Activated T-cell treated with anti-CD3 and anti-CD28 coated beads, Interleukin-2, amount 50 U/mL, for 48 hours (primary cell): ENCODE results near the gene PPFIA4.
"Not testable (repeated sequence)": the region's sequence is repeated elsewhere in the genome, so short reads cannot be mapped to it uniquely, and the experiment has no call there.

Experiments
- DNase-seq, 2 experiments: peaks; one replicate each; pipeline ENCODE4 v3.0.0-alpha.2; 2020

PPFIA4 gene

GRCh38 chr1:203026031-203026665 is at the start of gene PPFIA4:
PPFIA4 (plus strand) TSS chr1:203026491; CDS start chr1:203039009, 12,518 bp downstream.
- DNase-seq = peak; percentile 90 to 94

- no peak for DNase-seq
These were observed 49.7 kb upstream of the PPFIA4 start for GRCh38 chr1:202976633-202977032.

DNA sequence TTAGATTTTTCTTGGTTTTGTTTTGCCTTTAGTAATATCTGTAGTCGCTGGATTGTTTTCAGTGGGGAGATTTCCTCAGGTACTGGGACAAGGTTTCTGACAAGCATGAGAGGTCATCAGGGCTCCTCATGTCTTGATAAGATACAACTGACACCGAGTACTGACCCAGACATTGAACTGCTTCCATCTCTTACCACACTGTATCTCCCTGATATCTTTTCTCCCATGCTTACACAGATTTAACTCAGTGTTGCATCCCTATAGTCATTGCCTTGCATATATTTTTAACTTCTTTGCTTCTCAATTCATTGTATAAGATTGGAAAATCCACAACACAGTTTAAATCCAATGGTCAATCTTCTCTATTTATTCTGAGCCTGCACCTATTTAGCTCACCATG is 46.8 kb upstream of the PPFIA4 start:
- DNase-seq = no peak

DNA sequence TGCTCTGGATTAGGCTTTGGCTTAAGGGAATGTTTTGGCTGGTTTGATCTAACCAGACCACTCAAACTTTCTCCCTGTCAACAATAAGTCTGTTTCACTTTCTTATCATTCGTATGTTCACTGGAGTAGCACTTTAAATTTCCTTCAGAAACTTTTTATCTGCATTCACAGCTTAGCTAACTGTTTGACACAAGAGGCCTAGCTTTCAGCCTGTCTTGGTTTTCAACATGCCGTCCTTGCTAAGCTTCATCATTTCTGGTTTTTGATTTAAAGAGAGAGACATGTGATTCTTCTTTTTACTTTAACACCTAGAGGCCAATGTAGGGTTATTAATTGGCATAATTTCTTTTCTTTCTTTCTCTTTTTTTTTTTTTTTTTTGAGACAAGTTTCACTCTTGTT is 44.4 kb upstream of the PPFIA4 start:
- no peak for DNase-seq

GRCh38 chr1:202982715-202983430 is 43.4 kb upstream of the PPFIA4 start:
- DNase-seq = no peak

DNA sequence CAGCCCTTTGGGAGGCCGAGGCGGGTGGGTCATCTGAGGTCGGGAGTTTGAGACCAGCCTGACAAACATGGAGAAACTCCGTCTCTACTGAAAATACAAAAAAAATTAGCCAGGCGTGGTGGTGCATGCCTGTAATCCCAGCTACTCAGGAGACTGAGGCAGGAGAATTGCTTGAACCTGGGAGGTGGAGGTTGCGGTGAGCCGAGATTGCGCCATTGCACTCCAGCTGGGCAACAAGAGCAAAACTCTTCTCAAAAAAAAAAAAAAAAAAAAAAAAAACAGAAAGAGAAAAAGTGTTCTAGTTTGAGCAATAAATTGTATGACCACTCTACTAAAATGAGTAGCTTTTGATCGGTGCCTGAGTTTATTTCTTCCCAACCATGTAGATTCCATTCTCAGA is 40.2 kb upstream of the PPFIA4 start:
- not testable (repeated sequence) for DNase-seq

DNA sequence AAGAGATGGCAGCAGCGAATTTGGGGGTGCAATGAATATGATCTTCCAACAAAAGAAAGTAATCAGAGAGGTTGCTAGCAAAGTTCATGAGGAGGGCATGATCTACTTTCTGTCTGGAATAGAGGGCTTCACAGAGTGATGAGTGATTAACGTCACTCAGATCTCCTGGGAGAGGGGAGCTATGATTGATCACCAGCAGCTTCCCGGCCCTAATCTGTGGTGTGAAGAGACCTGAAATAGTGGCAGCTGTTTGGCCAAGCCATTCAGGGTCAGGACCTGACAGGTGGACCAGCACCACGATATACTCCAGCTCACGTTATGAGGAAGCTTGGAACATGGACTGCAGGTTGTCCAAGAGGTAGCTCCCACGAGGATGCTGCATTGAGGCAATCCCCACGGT is 39.0 kb upstream of the PPFIA4 start:
- DNase-seq = no peak

DNA sequence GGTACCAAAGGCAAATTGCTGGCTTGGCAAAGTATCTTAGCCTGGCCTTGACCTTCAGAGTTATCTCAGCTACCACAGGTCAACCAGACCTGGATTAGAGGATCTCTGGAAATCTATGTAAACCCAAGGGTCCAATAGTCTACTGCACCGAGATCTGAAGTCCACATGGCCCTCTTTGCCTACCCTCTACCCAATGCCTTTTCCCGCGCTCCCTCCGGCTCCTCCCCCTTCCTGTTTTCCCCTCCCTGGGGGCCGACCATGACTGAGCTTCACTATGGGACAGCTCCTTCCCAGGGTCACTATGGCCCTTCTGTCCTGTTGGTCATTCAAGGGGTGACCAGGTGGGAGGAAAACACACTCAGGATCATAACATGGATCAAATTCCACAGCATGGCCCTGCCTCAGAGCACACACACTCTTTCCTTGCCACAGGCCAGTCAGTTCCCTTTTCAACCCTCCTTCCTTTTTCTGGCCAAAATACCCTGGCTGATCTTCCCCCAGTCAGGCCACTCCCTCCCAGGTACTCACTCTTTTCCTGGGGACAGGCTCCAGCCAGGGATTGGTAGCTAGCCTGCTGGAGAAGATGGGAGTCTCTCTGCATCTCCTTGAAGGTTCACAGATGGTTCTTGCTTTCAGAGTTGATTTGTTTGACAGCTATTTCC is 38.2 kb upstream of the PPFIA4 start:
- DNase-seq = no peak

- no peak for DNase-seq
These were observed 36.4 kb upstream of the PPFIA4 start for GRCh38 chr1:202989879-202990278.

GRCh38 chr1:202991112-202991511 is 35.2 kb upstream of the PPFIA4 start:
- DNase-seq = no peak

DNA sequence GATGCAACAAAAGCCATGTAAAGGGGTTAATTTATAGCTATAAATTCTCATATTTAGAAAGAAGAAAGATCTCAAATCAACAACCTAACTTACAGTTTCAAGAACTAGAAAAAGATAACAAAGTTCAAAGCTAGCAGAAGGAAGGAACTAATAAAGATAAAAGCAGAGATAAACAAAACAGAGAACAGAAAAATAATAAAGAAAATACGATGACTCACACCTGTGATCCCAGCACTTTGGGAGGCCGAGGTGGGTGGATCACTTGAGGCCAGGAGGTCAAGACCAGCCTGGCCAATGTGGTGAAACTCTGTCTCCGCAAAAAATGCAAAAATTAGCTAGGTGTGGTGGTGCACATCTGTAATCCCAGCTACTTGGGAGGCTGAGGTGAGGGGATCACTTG is 31.5 kb upstream of the PPFIA4 start:
- no peak for DNase-seq

- DNase-seq = peak; percentile 65 to 66
These were observed 27.2 kb upstream of the PPFIA4 start for GRCh38 chr1:202998836-202999750.

DNA sequence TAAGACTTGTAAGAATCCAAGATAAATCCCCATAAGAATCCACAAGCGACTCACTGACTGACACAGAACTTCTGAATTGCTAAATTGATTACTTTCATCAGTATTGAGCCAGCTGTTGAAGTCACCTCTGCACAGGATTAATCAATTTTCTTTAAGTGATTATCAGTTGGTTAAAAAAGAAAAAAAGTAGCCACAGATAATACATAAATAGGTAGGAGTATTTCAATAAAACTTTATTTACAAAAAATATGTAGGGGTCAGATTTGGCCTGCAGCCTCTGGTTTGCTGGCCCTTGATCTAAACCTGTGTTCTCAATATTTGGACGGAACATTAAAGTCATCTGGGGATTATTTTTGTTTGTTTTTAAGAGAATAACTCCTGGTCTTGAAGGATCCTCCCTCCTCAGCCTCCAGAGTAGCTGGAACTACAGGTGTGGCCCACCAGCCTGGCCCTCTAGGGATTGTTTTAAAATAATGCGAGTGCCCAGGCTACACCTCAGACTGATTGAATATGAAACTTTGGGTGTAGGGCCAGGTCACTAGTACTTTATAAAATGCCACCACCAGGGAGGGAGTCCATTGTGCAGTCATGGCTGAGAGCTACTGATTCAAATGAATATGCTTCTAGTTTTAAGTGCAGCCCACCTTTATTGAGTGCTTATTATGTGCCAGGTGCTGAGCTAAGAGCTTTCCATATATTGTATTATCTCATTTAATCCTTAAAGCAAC is 25.9 kb upstream of the PPFIA4 start:
- no peak for DNase-seq

DNA sequence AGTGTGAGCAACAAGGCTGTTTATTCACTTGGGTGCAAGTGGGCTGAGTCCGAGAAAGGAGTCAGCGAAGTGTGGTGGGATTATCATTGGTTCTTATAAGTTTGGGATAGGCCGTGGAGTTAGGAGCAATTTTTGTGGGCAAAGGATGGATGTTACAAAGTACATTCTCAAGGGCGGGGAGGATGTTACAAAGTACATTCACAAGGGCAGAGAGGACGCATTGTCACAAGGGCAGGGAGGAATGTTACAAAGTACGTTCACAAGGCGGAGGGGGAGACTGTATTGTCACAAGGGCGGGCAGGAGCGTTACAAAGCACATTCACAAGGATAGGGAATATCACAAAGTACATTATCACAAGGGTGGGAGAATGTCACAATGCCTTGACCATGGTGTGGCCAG is 24.3 kb upstream of the PPFIA4 start:
- no peak for DNase-seq

DNA sequence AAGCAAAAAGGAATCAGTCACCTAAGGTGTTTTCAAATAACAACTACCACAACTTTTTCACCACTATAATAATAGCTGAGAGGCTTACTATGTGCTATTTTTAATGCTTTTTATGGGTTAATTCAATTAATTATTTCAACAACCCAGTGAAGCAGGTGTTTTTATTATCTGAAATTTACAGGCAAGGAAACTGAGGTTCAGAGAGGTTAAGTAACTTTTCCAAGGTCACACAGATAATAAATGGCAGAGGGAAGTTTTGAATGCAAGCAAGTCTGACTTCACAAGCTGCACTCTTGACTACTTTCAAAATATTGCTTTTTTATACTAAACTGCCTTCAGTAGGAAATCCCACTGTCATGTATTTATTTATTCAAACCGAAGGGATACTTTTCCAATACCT is 23.3 kb upstream of the PPFIA4 start:
- no peak for DNase-seq

DNA sequence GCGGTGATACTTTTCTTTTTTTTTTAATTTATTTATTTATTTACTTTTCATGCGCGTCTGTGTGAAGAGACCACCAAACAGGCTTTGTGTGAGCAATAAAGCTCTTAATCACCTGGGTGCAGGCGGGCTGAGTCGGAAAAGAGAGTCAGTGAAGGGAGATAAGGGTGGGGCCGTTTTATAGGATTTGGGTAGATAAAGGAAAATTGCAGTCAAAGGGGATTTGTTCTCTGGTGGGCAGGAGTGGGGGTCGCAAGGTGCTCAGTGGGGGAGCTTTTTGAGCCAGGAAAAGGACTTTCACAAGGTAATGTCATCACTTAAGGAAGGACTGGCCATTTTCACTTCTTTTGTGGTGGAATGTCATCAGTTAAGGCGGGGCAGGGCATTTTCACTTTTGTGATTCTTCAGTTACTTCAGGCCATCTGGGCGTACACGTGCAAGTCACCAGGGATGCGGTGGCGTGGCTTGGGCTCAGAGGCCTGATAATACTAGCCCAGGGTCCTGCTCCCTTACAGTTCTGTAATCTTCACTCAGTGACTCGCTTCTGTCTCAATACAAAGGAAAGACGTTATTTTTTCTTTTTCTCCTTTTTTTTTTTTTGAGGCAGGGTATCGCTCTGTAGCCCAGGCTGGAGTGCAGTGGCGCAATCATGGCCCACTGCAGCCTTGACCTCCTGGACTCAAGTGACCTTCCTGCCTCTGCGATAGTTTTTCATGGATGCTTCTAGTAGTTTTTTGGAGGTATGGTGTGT is 20.7 kb upstream of the PPFIA4 start:
- DNase-seq = not testable (repeated sequence)

DNA sequence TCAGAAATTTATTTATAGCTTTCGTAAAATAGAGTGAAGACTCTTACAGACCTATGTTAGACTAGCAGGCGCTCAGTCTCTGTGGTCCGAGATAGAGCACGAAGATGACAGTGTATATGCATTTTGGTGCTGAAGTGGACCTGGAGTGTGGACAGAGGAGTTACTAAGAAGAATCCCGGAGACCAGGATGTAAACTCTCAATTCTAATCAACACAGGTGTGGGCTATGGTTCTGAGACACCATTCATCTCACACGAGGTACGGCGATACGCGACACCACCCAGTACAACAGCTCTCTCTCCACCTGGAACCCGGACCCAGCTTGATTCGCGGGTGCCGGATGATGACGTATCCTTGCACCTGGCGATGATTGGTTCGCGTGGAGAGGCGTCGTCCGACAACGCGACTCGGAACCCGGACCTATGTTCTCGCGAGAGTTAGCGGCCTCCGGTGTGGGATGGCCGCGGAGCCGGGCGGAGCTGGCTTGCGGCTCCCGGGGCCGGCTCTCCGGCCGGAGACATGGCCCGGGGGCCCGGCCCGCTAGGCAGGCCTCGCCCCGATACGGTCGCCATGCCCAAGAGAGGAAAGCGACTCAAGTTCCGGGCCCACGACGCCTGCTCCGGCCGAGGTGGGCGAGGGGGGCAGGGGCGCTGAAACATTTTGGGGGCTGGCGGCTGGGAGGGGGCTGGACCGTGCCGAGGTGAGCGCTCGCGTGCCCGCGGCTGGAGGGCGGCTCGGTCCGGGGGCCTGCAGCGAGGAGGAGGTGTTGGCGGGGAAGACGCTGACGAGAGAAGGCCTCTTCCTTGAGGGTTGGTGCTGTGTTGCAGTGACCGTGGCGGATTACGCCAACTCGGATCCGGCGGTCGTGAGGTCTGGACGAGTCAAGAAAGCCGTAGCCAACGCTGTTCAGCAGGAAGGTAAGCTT is 19.1 kb upstream of the PPFIA4 start, which contains the start of gene TMEM183A:
TMEM183A (plus strand) TSS at position 427 of the 924 bp plus-strand sequence; CDS start at position 519, 92 bp downstream.
- peak; percentile 95 for DNase-seq

DNA sequence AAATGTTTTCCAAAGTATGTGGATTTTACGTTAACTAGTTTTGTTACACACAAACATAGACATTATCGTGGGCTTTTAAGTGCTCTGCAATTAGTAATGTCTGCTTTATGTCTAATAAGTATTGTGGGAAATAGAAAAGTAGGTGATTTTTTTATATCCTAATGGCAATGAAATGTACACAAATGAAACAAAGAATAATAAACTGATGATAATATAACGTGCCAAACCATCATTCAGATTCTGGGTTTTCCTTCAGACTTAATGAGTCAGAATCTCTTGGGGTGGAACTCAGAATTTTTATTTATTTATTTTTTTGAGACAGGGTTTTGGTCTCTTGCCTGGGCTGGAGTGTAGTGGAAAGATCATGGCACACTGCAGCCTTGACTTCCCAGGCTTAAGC is 17.1 kb upstream of the PPFIA4 start:
- DNase-seq = no peak

- DNase-seq = no peak
These were observed 14.7 kb upstream of the PPFIA4 start for GRCh38 chr1:203011582-203011981.

DNA sequence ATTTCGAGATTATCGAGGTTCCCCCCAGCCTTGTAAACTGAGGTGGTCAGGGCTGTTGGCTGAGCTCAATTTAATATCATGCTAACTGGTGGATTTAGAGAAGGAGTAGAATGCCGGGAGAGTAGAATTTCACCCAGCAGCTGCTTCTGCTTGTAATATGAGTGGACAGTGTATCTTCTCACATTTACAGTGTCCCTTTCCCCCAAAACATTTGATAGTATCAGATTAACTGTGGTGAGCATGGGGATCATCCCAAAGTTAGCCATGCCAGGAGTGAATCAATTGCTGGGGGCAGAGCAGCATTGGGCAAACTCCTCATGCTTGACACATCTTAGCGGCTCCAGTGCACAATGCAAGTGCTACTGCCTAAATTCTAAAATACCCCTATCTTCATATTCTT is 9.2 kb upstream of the PPFIA4 start:
- DNase-seq = no peak
